Suppressor macrophage treated with lipopolysaccharide for 1 hour (primary cell): ENCODE results near the gene DST.

Experiments
- DNase-seq, 3 donors: peaks; one replicate each; pipeline ENCODE4 v3.0.0-alpha.2; 2020 to 2022

DST gene

DNA sequence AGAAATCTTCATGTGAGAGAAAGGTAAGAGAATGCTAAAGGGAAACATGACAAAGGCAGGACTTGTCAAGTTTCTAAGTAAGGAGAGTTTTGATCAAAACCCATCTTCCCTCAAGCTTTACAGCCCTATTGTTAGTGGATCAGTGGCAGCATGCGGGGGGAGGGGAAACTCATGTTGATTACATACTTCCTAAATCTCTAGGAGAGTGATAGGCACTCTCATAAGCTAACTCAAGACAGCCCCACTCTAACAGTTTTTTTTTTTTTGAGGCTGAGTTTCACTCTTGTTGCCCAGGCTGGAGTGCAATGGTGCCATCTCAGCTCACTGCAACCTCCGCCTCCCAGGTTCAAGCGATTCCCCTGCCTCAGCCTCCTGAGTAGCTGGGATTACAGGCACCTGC is 18.6 kb upstream of the DST start:
- DNase-seq, result peak in 2 of 3 donors; percentile 33 to 34

DNA sequence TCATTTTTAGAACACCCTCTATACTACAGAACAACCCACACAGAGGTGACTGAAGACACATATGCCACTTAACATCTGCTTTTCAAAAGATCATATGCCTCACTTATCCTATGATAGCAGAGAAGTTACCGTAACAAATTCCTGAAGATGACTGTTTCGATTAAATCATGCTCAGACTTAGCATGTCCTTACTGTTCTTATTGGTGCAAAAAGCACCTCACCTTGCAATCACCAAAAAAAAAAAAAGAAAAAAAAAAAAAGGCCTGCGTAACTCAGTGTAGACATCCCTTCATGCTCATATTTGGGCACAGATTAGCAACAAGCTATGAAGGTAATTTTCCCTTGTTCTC is 17.7 kb upstream of the DST start:
- peak in 2 of 3 donors; percentile 7 to 25 for DNase-seq

DNA sequence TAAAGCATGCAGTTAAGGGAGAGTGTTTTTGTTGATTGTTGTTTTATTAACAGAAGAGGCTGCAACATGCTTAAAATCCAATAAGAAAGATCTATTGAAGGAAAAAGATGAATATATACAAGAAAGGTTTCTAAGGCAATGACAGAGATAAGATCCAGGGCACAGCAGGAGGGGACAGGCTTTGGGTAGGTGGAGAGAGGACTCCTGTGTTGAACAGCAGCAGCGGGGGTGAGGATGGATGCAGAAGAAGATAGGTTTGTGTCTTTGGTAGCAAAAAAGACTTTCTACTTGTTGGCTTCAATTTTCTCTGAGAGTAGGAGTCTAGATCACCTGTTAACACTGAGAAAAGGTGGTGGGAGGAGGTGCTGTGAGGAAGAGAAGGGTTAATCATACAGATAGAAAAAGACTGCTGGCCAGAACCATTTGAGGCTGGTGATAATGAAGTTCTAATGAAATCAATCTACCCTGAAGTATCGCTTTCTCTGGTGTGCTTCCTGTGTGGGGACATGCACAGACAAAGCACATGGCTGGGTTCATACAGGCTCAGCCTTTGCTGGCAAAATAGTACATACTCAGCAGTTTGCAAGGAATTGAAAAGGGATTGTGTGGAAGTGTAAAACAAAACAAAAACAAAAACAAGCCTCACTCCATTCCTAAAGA is 17.2 kb upstream of the DST start:
- DNase-seq, result no peak

- DNase-seq, result no peak
These were observed 15.6 kb upstream of the DST start for GRCh38 chr6:56658326-56658725.

GRCh38 chr6:56657354-56657753 is 14.7 kb upstream of the DST start:
- no peak for DNase-seq

- DNase-seq, result no peak
These were observed 13.8 kb upstream of the DST start for GRCh38 chr6:56656466-56656865.

- DNase-seq, result no peak
These were observed 13.3 kb upstream of the DST start for GRCh38 chr6:56655996-56656395.

- DNase-seq, result no peak
These were observed 12.6 kb upstream of the DST start for GRCh38 chr6:56655249-56655648.

- no peak for DNase-seq
These were observed 10.3 kb upstream of the DST start for GRCh38 chr6:56652994-56653393.

DNA sequence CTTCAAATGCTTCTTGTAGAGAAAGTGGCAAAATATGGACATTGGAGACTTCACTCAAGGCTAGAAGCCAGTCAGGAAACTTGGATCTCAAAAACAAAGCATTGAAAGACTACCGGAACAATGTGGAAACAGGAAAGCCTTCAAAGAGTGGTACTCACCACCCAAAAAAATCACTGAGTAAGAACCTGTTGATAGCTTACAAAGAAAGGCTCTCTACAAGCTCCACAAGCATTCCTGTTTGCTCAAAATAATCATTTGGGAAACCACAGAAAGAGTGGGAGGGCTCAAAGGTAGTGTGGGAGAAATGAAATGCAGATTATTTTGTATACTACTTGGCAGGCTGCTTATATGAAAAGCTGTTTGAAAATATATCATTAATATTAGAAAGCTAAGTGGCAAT is 9.5 kb upstream of the DST start:
- no peak for DNase-seq

DNA sequence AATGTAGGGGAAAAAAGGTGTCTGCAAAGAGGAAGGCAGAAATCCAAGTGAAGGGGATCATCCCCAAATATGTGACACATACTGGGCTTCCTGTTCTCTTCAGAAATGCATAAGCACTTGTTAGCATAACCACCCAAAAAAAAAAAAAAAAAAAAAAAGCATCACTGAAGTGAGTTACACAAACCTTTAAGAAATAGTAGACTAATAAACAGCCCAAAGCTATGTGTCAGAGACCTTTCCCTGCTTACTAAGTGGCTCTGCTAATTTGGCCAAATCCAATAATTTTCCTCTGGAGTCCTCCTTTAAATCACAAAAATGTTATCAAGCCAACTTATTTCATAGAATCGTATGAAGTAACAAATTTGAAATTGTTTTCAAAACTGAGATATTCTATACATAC is 7.5 kb upstream of the DST start:
- peak in 1 of 3 donors; percentile 22 for DNase-seq

DNA sequence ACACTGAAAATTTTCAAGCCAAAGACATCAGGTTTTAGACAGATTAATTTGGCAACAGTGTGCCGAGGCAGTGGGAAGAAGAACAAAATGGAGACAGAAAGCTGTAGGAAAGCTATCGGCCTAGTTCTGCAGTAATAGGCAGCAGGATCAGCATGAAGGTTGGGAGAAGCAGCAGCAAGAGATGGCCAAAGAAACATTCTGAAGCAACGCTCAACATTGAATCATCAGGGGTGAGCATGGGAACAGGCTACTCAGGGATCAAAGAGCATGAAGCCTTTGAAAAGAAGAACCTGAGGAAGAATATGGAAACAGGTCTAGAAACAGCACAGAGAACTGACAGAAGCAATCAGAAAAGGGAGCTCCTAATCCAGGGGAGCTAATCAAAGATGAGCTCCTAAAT is 7.1 kb upstream of the DST start:
- DNase-seq, result no peak

- DNase-seq, result no peak
These were observed 6.5 kb upstream of the DST start for GRCh38 chr6:56649053-56649769.

- DNase-seq, result no peak
These were observed 4.6 kb upstream of the DST start for GRCh38 chr6:56647172-56647762.

- DNase-seq, result no peak
These were observed 1.7 kb upstream of the DST start for GRCh38 chr6:56644366-56644765.

GRCh38 chr6:56643379-56644089 is 845 bp upstream of the DST start:
- no peak for DNase-seq

DNA sequence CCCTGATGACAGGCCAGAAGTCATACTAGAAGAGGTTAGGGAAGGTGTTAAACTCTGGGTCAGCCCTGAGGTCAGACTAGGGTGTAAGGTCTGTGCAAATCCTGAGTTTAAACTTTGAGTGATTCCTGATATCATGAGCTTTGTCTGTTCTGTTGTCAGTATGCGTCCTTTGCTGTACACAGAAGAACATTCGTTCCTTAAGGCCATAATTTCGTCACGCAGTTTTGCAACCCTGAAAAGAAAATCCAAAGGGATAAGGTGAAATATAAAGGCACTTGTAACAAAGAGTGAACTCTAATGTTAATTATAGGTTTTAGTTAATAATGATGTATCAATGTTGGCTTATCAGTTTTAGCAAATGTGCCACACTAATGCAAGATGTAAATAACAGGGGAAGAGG is 2.3 kb downstream of the DST start:
- no peak for DNase-seq

GRCh38 chr6:56638760-56639159 is 3.9 kb downstream of the DST start:
- DNase-seq, result no peak

GRCh38 chr6:56637640-56638039 is 5.0 kb downstream of the DST start:
- DNase-seq, result peak; percentile 62 to 75 (median 64)

- DNase-seq, result no peak
These were observed 14.6 kb downstream of the DST start for GRCh38 chr6:56628105-56628504.

DNA sequence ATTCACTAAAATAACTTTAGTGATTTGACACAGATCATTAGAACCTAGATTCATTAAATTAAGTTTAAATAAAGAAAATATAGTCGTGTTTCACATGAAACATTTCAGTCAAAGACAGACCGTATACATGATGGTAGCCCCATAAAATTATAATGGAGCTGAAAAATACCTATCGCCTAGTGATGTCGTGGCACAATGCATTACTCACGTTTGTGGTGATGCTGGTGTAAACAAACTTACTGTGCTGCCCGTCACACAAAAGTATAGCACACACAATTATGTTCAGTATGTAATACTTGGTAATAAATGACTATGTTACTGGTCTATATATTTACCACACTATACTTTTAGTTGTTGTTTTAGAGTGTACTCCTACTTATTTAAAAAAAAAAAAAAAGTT is 17.3 kb downstream of the DST start:
- DNase-seq, result no peak

GRCh38 chr6:56624728-56625069 is 18.0 kb downstream of the DST start:
- no peak for DNase-seq

- DNase-seq, result no peak
These were observed 18.5 kb downstream of the DST start for GRCh38 chr6:56624046-56624727.
